CD4-positive, alpha-beta T cell treated with Interleukin-6 at 100 ng/mL for 8 hours (primary cell): ENCODE measurements around the gene SLC26A8.
"Not testable (repeated sequence)": the region's sequence is repeated elsewhere in the genome, so short reads cannot be mapped to it uniquely, and the experiment has no call there.

Experiments used
- DNase-seq: peaks from one replicate; pipeline ENCODE4 v3.0.0-alpha.2; 2020; ENCODE audit warnings: mixed read lengths, low spot score

The SLC26A8 gene

DNA sequence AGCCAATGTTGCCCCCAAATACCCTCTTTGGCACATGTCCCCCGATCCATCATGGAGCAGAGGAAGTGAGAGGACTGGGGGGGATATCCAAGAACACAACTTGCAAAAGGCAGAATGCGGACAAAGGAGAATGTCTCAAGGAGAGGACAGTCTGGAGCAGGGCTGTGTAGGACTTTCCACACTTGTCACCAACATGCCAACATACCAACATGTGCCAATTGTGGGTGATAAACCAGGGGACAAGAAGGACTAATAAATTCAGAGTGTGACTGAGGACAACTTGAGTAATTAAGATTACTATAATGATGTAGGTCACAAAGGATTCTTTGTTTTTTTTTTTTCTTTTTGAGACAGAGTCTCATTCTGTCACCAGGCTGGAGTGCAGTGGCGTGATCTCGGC is 8.8 kb downstream of the SLC26A8 start:
- no peak for DNase-seq

DNA sequence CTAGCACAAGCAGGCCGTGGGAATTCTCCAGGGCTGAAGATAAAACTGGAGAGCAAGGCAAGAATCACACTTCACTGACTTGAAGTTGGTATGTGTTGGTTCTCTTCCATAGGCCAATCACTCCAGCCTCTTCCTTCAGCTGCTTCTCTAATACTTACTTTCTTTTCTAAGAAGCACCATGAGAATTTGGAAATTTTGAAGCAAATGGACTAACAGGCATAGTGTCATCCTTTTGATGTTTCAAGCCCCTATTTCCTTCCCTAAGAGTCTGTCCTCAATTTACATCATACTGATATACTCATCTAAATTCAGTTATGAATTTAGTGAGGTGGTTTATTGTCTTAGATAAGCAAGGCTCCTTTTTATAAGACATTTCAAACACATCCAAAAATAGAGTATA is 24.0 kb downstream of the SLC26A8 start:
- DNase-seq, result no peak

DNA sequence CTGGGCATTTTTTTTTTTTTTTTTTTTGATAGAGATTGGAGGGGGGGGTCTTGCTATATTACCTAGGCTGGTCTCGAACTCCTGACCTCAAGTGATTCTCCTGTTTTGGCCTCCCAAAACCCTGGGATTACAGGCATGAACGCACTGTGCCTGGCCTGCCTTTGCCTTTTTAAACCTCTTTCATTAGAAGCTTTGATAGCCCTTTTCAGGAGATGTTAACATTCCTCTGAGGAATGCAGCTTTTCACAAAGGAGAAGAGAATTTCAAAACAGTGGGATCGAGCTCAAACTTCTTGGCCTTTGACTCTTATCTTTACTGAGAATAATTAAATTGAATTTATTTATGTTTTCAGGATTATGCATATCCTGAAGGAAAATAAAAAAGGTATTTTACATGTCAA is 31.3 kb downstream of the SLC26A8 start:
- DNase-seq, result no peak

DNA sequence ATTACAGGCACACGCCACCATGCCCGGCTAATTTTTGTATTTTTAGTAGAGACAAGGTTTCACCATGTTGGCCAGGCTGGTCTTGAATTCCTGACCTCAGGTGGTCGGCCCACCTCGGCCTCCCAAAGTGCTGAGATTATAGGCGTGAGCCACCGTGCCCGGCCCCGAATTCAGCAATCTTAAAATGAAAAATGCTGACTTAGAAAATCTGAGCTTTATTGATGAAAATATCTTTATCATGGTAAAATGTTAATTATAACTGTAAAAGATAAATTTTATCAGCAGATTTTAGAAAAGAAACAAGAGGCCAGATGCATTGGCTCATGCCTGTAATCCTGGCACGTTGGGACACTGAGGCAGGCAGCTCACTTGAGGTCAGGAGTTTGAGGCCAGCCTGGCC is 36.4 kb downstream of the SLC26A8 start:
- not testable (repeated sequence) for DNase-seq

DNA sequence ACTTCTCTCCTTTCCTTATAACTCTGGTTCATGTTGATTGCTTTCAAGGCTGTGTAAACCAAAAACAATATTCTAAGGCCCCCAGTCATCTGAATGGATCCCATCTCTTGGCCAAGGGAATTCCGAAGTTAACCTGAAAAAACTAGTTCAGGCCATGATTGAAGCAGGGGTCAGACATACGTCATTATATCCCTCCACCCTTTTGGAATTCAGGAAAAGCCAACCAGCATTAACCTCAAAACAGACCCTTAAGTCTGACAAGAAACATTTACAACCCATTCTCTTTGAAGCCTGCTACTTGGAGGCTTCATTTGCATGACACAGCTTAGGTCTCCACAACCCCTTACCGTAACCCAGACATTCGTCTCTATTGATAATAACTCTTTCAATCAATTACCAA is 39.7 kb downstream of the SLC26A8 start:
- no peak for DNase-seq

DNA sequence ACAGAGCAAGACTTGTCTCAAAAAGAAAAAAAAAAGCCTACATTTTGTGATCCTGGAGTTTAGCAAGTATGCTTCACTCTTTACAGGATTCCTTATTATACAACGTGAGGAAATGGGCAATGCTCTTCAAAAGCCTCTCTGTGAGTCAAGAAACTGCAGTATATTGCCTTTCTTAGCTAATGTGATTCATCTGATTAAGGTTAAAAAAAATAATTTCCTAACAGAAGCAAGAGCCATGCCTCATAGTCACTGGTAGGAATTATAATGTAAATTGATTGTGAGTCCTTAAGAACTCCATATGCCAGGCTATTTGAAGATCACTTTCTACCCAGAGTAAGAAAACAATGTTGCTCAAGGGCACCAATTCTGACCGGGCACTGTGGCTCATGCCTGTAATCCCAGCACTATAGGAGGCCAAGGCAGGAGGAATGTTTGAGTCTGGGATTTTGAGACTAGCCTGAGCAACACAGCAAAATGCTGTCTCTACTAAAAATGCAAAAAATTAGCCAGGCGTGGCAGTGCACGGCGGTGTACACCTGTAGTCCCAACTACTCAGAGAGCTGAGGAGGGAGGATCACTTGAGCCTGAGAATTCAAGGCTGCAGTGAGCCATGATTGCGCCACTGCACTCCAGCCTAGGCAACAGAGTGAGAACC is 43.3 kb downstream of the SLC26A8 start:
- no peak for DNase-seq

DNA sequence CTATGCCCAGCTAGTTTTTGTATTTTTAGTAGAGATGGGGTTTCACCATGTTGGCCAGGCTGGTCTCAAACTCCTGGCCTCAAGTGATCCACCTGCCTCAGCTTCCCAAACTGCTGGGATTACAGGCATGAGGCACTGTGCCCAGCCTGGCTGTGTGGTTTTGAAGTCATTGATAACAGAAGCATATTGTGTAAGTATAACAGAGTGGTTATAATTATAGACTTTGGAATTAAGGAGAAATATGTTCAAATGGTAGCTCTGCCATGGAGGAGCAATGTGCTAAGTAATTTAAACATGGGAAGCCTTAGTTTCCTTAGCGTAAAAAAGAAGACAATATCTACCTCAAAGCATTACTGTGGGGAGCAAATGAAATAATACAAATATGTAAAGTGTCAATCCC is 44.3 kb downstream of the SLC26A8 start:
- DNase-seq, result not testable (repeated sequence)

DNA sequence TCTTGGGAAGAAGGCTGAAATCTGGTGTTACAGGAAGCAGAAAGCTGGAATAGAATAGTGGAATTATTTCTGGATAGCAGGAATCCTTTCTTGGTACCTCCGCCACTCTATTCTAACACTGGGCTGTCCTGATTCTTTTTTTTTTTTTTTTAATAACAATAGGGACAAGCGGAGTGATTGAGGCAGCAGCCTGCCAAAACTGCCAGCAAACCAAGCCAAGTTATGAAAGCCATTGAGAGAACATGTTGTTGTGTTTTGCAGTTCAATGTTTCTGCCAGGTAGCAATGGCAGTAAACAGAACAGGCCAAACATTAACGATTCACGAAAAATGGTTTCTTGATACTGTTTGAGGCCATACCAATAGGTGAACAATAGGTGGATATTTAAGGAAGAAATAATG is 47.1 kb downstream of the SLC26A8 start:
- no peak for DNase-seq

DNA sequence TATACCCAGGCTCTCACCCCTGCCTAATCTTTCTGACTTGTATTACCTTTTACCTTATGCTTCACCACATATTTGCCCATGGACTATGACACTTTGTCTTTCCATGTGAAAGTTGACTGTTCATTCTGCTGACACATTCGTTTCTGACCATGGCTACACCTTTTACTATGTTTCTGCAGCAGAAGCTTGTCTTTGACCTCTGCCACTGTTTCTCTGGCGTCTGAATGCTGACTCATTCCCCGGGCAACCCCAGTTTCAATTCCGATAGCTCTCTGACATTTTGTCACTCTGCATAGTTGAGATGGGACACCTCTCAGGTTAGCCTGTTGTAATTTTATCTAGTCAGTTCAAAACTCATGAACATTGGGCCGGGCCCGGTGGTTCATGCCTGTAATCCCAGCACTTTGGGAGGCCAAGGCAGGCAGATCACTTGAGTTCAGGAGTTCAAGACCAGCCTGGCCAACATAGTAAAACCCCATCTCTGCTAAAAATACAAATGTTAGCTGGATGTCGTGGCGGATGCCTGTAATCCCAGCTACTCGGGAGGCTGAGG is 50.7 kb downstream of the SLC26A8 start:
- DNase-seq, result no peak

DNA sequence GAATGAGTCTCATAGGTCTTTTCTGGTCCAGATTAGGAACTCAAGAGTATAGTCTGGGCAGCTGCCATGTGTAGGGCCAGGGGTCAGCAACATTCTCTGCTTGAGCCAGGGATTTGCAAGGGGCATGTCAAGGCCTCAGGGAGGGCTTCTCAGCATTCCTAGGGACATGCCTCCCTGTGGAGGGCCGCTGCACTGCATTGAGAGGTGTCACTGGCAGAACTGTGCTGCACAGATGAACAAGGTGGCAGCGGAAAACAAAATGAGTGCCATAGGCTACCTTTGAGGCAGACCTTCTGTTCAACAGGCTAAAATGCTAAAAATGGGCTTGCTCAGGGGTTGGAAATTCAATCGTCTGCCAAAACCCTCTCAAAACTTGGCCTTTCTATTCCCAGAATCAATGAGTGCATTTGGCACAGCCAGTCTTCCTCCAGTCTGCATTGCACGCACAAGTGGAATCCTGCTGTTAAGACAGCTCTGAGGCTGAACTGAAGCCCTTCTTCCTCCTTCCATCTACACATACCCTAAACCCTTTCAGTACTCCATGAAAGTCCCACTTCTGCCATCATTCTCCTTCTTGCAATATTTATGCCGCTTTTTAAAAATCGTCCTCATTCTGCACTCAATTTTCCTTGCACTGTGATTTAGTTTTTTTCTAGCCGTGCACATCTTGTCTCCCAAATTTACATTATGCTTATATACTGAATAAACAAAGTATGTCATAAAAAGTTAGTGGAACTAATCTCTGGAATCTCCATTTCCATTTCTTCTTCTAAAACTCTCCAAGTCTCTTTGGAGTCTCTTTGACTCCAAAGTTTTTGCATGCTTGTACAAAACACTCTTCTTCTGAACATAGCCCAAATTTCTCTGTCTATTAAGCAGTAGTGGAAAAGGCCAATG is 51.7 kb downstream of the SLC26A8 start:
- DNase-seq, result no peak

DNA sequence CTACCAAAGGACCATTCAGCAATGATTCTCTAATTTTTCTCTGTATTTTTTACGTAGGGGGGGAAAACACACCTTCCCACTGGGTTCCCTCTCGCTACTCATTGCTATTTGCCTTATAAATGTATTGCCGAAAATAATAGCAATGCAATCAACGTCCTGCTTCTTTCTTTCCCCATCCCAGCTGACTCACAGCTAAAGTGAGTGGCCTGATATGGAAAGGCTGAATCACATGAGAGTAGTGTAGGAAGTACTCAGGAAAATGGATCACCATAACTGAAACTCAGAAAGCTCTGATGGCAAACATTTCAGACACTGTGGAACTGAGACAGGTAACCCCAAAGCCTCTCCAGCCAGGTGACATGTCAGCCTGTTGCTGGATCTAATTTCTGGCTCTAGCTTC is 54.3 kb downstream of the SLC26A8 start:
- no peak for DNase-seq

DNA sequence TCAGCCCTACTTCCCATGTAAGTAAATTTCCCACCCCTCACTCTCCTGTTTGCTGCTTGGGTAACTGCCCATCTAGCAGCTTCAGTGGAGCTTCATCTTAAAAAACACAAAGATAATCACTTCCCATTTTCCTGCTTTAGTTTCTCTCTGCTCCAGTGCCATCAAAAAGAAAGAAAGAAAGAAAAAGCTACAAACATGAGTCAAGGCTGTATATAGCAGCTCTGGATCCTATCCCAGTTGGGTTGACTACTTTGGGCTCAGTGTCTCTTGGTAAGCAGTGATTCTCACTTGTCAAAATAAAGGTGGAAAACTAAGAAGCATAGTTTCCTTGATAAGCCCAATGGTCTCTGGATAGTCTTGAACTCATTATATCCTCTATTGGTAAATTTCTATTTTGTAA is 54.8 kb downstream of the SLC26A8 start:
- no peak for DNase-seq

DNA sequence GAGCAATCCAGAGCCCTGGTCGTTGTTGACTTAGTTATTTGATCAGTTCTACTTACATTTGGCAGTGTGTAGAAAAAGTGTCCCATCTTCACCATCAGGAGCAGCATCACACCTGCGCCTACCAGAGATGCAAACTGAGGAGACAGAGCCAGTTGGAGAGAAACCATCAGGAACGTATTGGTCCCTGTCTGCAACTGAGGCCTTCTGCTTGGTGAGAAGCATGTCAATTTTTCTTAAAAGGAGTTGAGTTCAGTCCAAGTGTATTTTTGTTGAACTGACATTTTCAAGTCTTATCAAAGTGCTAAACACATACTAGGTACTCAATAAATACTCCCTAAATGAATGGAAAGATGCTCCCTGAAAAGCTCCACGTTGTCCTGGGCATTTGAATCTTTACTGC is 55.6 kb downstream of the SLC26A8 start:
- DNase-seq, result no peak

DNA sequence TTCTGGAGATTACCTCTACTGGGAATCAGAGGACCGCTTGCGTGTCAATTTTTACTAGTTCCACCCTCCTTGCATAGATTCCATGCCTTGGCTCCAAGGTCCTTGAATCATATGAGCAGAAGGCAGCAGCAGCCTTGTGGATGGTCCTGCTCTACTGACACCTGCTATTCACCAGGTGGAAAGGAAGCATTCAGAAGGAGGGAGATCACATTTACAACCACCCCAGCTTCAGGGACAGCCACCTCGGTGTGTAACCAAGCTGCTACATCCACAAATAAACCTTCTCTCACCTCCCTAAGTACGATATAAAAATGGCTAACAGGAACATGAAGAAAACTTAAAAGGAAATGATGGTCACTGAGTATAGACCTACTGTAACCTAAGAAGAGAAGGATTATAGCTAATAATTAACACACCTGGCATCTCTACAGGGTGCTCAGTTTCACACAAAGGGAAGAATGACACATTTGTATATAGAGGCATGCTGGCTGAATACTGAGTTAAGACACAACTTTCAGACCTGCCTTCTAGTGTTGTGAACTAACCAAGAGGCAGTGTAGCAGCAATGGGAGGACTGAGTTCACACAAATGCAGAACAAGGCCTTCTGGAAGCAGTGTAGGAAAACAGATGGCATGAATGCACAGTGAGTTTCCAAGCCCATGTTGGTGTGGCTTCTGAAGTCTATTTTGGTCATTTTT is 57.2 kb downstream of the SLC26A8 start:
- no peak for DNase-seq

DNA sequence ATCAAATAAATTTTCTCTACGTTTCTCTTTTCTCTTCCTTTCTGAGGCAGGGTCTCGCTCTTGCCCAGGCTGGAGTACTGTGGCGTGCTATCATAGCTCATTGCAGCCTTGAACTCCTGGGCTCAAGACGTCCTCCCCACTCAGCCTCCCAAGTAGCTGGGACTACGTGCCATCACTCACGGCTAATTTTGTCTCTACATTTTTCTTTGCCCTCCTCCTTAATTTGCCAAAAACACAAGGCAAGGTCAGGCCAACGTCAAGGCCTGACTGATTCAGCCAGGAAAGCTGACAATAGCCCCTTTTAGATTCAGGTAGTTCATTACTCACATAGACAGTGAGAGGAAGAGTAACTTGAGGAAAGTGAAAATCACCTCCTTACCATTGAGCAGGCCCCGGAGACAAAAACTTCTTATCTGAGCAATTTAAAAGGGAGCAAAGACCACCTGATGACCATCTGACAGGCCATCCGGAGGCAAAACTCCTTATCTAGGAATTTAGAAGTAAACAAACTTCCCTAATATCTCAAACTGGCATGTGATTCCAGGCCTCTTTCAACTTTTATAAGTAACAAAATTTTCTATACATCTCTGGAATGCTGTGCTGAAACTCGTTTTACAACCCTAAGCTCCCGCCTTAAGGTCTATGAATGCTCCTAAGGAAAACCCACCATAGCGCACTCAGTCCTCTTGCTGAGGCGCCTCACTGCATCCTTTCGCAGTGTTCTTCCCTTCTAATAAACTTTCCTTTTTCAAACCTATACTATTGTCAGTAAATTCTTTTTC is 61.5 kb downstream of the SLC26A8 start:
- DNase-seq, result no peak

DNA sequence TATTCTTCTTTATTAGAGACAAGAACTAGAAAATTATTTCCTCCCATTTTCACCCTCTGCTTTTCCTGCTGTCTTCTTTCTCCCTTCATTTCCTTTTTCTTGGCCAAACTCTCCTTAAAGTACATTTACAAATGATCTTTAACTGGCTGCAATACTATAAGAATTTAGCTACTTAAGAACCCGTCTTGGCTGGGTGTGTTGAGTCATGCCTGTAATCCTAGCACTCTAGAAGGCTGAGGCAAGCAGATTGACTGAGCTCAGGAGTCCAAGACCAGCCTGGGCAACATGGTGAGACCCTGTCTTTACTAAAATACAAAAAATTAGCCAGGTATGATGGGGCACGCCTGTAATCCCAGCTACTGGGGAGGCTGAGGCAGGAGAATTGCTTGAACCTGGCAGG is 64.3 kb downstream of the SLC26A8 start:
- DNase-seq, result no peak

DNA sequence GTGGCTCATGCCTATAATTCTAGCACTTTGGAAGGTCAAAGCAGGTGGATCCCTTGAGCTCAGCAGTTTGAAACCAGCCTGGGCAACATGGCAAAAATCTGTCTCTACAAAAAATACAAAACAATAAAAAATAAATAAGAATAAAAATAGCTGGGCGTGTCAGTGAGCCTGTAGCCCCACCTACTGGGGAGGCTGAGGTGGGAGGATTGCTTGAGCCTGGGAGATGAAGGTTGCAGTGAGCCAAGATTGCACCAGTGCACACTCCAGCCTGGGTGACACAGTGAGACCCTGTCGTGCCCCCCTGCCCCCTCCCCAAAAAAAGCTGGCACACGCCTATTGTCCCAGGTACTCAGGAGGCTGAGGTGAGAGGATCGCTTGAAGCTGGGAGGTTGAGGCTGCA is 68.5 kb downstream of the SLC26A8 start:
- DNase-seq, result no peak

DNA sequence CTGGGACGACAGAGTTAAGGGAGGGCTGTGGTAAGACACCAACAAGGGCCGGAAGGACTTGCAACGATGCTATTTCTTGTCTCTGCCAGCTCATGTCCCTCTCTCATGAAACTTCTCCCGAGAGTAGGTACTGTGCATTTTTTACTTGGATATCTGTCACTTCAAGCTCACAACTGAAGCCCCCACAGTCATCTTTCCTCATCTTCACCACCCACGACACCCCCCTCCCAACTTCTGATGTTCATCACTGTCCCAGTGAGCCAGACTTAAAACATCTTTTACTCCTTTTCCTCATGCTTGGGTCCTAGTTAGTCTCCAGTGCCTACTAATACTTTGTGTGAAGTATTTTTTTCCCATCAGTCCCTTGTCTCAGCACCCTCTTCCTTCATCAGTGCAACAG is 68.9 kb downstream of the SLC26A8 start:
- no peak for DNase-seq

DNA sequence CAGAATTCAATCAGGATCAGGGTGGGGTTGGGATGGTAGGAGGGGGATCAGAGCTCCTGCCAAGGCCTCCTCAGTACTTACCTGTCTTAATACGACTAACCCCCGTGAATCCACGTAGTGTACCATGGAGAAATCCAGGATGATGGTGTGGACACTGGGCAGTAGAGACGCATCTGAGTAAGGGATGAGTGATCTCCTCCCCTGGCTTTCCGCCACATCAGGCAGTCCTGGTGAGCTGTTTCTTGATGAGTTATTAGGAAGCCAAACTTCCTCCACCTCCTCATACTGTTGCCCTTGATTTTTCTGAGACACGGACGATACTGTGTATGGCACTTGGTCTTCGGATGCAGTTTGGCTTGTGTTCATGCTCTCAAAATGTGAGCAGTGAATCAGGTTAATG is 69.4 kb downstream of the SLC26A8 start:
- no peak for DNase-seq

DNA sequence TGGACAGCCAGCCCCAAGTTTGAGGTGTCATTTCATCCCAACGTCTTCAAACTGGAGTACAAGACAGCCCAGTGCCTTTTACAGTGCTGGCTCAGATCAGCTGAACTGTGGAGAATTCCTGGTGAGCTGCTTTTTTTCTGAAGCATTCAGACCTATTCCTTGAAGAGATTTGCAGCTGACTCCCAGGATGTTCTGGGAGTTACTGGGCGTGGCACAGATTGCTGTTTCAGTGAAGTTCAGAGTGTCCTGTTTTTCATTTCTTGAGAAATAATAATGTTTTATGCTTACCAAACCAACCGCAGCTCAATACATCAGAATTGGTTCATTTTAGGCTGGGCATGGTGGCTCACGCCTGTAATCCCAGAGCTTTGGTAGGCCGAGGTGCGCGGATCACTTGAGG is 70.1 kb downstream of the SLC26A8 start:
- no peak for DNase-seq

DNA sequence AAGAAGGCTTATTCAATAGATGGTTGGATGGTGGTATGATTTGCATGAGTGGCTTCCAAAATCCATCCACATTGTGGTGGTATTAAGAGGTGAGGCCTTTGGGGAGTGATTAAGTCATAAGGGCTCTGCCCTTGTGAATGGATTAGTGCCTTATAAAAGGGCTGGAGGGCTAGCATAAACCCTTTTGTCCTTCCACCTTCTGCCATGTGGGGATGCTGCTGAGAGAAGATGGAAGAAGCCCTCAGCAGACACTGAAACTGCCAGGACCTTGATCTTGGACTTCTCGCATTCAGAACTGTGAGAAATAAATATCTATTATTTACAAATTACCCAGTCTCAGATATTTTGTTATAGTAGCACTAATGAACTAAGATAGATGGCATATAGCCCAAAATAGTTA is 75.7 kb downstream of the SLC26A8 start:
- DNase-seq, result no peak

DNA sequence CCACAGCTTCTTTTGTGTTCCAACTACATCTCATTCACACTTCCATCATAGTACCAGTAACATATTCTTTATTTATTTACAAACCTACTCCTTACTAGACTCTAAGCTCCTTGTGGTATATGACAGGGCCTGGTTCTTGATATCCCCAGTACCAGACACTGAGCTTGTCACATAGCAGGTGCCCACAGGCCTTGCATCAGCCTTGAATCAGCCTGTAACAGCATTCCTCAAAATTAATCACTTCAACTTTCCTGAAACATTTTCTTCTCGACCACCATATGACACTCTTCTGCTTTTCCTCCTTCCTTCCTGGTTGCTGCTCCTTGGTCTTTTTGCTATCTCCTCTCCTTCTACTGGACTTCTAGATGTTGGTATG is 78.8 kb downstream of the SLC26A8 start:
- no peak for DNase-seq
